ENCODE results near the gene DUSP15. TPM values are rescaled to one million over a fixed set of nuclear protein-coding genes. Genes with fewer than 3 reads are reported as not detected.
A peak's percentile ranks its signal among the peaks of the same experiment; 100 is the strongest.

The DUSP15 gene
- polyA plus RNA-seq, 1 donor from 2014 or later: 62.7 TPM

- Histone ChIP-seq H3K4me3 (ENCODE audit: low read length) (peak overlapping the region; percentile 69), H3K4me2 (ENCODE audit: low read length) (peak overlapping the region; percentile 84), H3K36me3 (ENCODE audit: insufficient read depth, low read length) (no peaks in the 10 kb centered on the region), H3K27ac (ENCODE audit: low read length) (no peak overlapping the region), H3K9me2 (ENCODE audit: insufficient read depth, low read length) (no peaks in the 10 kb centered on the region), H2AFZ (ENCODE audit: low read depth, low read length) (peak overlapping the region; percentile 25), H3K9me3 (ENCODE audit: low read length) (no peaks in the 10 kb centered on the region), H3K9ac (ENCODE audit: low read length) (peak overlapping the region; percentile 42), H3K79me2 (replicated peaks; ENCODE audit: insufficient read depth, low read length) (no peaks in the 10 kb centered on the region), H4K20me1 (ENCODE audit: insufficient read depth) (no peaks in the 10 kb centered on the region), H3K27me3 (ENCODE audit: insufficient read depth, low read depth, low read length) (no peaks in the 10 kb centered on the region), H3F3A (ENCODE audit: insufficient read depth, low read length, poor library complexity, severe bottlenecking) (no peaks in the 10 kb centered on the region)
- no peak for TF ChIP-seq RAD21 (conservative IDR thresholded peaks at IDR 0.05)
- no peak for TF ChIP-seq EZH2 (IDR thresholded peaks at IDR 0.05; ENCODE audit: borderline replicate concordance, insufficient read depth, low read length, poor library complexity, severe bottlenecking)
- TF ChIP-seq POLR2AphosphoS5 (IDR thresholded peaks at IDR 0.05): peak; percentile 51
- peak; percentile 67 for TF ChIP-seq EP300 (conservative IDR thresholded peaks at IDR 0.05; ENCODE audit: poor library complexity, severe bottlenecking)
- TF ChIP-seq CTCF (IDR thresholded peaks at IDR 0.05; ENCODE audit: poor library complexity, severe bottlenecking): peak; percentile 46
- no peak for TF ChIP-seq REST (IDR thresholded peaks at IDR 0.05; ENCODE audit: borderline replicate concordance)
- peak; percentile 45 for TF ChIP-seq SMC3 (conservative IDR thresholded peaks at IDR 0.05; ENCODE audit: poor library complexity)
- no peak for TF ChIP-seq TAF1 (IDR thresholded peaks at IDR 0.05; ENCODE audit: low read depth)
- TF ChIP-seq MXI1 (conservative IDR thresholded peaks at IDR 0.05; ENCODE audit: poor library complexity, severe bottlenecking): peak; percentile 98
These were observed 9.0 kb upstream of the DUSP15 start for GRCh38 chr20:31879143-31879987.

GRCh38 chr20:31877684-31878083 is 7.4 kb upstream of the DUSP15 start:
- H3K9me2 ChIP-seq (ENCODE audit: insufficient read depth, low read length): no peaks in the 10 kb centered on the region
- no peak overlapping the region for H3K9ac ChIP-seq (ENCODE audit: low read length)
- no peak overlapping the region for H3K27ac ChIP-seq (ENCODE audit: low read length)
- H2AFZ ChIP-seq (ENCODE audit: low read depth, low read length): no peak overlapping the region
- no peaks in the 10 kb centered on the region for H4K20me1 ChIP-seq (ENCODE audit: insufficient read depth)
- H3F3A ChIP-seq (ENCODE audit: insufficient read depth, low read length, poor library complexity, severe bottlenecking): no peaks in the 10 kb centered on the region
- H3K4me3 ChIP-seq (ENCODE audit: low read length): no peak overlapping the region
- H3K9me3 ChIP-seq (ENCODE audit: low read length): no peaks in the 10 kb centered on the region
- H3K27me3 ChIP-seq (ENCODE audit: insufficient read depth, low read depth, low read length): no peaks in the 10 kb centered on the region
- no peaks in the 10 kb centered on the region for H3K79me2 ChIP-seq (replicated peaks; ENCODE audit: insufficient read depth, low read length)
- no peak overlapping the region for H3K4me2 ChIP-seq (ENCODE audit: low read length)
- H3K36me3 ChIP-seq (ENCODE audit: insufficient read depth, low read length): no peaks in the 10 kb centered on the region
- TF ChIP-seq EP300 (conservative IDR thresholded peaks at IDR 0.05; ENCODE audit: poor library complexity, severe bottlenecking): no peak
- TF ChIP-seq SMC3 (conservative IDR thresholded peaks at IDR 0.05; ENCODE audit: poor library complexity): no peak
- TF ChIP-seq EZH2 (IDR thresholded peaks at IDR 0.05; ENCODE audit: borderline replicate concordance, insufficient read depth, low read length, poor library complexity, severe bottlenecking): no peak
- TF ChIP-seq REST (IDR thresholded peaks at IDR 0.05; ENCODE audit: borderline replicate concordance): no peak
- no peak for TF ChIP-seq RAD21 (conservative IDR thresholded peaks at IDR 0.05)
- TF ChIP-seq CTCF (IDR thresholded peaks at IDR 0.05; ENCODE audit: poor library complexity, severe bottlenecking): no peak
- no peak for TF ChIP-seq TAF1 (IDR thresholded peaks at IDR 0.05; ENCODE audit: low read depth)
- TF ChIP-seq MXI1 (conservative IDR thresholded peaks at IDR 0.05; ENCODE audit: poor library complexity, severe bottlenecking): no peak
- TF ChIP-seq POLR2AphosphoS5 (IDR thresholded peaks at IDR 0.05): no peak
